Stimulated activated naive CD4-positive, alpha-beta T cell (primary cell): ENCODE results near the gene CDC42BPA.

Source experiments
- DNase-seq, 6 experiments: peaks; one replicate each; lab custom pipeline; 2025; lab: John Stamatoyannopoulos, UW

The CDC42BPA gene

GRCh38 chr1:226943156-226943555 is 375.1 kb downstream of the CDC42BPA start:
- no peak for DNase-seq

- no peak for DNase-seq
Observed at GRCh38 chr1:226942392-226942791, 375.9 kb downstream of the CDC42BPA start.

GRCh38 chr1:226940806-226941067 is 377.6 kb downstream of the CDC42BPA start:
- no peak for DNase-seq

- DNase-seq, result peak; percentile 96 to 100 (median 98)
Observed at GRCh38 chr1:226940029-226940805, 378.1 kb downstream of the CDC42BPA start, which contains the start of gene COQ8A. COQ8A (plus strand) TSS chr1:226940294; CDS start chr1:226961386, 21,092 bp downstream.
